ENCODE measurements around the gene C15orf62.

Gene C15orf62

DNA sequence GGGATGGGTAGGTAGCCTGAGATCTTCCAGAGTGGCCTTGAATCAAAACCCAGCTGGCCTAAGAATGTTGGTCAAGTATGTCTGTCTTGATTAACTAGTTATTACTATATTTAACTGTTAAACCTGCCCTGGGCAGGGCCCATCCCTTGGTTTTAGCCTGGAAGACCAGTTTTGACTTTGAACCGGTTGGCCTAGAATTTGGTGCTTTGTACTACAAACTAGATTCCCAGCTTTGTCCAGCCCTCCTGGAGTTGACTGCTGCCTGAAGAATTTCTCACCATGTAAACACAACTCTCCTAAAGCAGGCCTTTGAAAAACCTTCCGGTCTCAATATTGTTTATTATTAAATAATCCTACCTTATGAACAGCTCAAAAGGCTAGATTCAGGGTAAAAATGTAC lies 16.0 kb downstream of the C15orf62 start:
- DNase-seq = no peak

DNA sequence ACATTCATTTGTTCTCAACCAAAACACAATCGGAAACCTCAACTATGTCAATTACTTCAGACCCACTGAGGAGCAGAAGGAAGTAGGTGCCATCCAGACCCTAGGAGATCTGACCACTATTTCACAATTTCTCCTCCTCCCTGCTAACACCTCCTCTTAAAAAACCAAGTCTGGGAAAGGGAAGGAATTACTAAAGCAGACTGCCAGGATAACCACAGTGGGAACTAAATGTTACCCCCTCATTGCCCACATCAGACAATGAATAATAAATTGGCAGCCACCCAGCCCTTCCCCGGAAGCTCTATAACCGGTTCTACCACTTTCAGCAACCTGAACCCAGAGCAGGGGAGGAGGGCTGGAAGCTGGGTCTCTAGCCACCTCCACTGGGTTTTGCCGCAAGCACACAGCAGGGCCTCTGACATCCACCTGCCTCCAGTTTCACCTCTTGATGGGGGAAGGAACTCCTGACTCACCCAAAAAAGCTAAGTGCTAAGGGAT lies 17.6 kb downstream of the C15orf62 start:
- peak; percentile 86 for DNase-seq

DNA sequence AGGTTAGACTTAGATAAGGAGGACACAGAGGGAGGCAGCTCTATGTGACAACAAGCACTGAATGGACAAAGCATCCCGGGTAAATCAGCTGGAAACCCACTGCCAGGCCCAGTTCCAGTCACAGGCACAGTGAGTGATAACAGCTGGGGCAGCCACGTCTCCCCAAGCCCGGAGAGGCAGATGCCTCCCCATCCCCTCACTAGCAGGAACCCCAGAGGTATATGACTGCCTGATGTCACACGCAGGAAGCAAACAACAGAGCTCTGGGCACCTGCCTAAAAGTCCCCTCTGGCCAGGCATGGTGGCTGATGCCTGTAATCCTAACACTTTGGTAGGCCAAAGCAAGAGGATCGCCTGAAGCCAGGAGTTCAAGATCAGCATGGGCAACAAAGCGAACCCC lies 18.2 kb downstream of the C15orf62 start:
- no peak for DNase-seq

DNA sequence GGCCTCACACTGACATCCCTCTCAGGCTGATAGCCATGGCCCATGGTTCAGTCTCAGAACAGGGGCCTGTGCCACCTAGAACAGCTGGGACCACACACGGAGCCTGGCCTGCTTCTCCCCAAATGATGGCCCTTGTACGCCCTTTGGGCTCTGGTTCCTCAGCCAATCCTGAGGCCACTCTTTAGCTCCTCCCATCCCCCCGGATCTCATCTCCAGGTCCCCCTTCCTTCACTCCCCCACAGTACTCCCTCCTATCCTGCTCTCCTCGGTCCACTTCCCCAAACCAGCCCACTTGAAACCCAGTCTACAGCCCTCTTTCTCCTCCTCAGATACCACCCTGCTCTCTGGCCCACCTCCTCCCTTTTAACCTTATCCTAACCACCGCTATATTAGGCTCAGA lies 19.3 kb downstream of the C15orf62 start:
- no peak for DNase-seq

DNA sequence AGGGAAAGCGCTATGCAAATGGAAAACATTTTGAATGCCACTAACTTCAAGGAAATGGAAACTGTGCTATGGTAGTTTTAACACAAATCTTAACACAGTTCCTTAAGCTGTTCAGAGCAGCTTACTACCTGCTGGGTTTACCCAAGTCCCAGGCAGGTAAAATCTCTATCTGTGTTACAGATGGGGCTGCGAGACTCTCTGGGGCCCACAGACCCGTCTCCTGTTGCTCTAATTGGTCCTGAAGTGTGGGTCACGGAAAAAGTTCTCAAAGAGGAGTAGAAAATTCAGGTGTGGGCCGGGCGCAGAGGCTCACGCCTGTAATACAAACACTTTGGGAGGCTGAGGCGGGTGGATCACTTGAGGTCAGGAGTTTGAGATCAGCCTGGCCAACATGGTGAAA lies 20.2 kb downstream of the C15orf62 start:
- no peak for DNase-seq

DNA sequence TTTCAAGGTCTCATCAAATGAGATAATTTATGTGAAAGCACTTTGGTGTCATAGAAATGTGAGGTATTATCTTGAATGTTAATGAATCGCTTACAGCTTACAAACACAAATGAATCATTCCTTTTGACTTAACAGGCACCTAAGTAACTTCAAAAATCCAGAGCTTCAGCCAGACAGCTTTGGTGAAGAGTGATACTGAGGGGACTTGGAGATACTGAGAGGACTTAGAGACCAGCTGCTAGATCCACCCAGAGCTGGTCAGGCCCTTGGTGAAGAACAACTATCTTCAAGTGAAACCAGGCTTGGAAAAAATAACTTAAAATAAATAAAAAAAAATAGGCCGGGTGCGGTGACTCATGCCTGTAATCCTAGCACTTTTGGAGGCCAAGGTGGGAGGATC lies 20.9 kb downstream of the C15orf62 start:
- DNase-seq = peak; percentile 60

DNA sequence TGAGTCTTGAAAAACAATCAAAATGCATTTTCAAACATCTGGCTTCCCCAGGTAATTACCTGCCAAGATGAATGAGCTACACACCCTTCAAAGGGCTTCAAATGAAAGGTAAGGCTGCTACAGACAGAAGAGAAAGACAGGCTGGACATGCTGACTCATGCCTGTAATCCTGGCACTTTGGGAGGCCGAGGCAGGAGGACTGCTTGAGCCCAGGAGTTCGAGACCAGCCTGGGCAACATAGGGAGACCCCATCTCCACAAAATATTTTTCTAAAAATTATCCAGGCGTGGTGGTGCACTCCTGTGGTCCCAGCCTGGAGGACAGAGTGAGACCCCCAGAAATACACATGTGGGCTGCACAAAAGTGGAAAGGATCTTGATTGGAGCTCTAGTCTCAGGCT lies 22.6 kb downstream of the C15orf62 start:
- no peak for DNase-seq

DNA sequence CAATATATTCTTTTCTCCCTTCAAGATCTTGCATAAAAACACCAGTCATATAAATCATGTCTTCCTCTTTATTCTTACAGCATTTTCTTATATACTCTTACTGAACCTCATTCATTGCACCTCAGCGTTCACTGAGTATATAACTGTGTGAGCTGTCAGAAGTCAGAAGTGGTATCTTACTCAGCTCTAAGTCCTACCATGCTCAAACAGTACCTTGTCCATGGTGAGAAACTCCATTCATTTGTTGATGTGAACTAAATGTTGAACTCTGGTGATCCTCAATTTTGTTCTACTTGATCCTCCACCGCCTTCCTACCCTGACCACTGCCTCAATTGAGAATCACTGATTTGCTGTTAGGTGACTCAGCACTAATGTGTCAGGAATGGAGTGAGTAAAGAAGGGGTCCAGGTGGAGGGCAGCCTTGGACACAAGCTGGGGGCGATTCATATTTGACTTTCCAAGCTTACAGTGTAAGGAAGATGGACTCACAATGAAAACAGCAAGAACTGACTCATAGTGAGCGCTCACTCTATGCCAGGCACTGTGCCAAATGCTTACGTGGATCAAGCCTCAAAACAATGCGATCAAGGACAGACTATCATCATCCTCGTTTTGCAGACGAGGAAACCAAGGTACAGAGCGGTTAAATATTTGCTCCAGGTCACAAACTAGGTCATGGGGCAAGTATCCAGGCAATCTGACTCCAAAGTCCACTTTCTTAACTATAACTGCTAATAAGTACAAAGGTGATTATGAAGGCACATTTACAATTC lies 23.6 kb downstream of the C15orf62 start:
- DNase-seq = peak; percentile 88

DNA sequence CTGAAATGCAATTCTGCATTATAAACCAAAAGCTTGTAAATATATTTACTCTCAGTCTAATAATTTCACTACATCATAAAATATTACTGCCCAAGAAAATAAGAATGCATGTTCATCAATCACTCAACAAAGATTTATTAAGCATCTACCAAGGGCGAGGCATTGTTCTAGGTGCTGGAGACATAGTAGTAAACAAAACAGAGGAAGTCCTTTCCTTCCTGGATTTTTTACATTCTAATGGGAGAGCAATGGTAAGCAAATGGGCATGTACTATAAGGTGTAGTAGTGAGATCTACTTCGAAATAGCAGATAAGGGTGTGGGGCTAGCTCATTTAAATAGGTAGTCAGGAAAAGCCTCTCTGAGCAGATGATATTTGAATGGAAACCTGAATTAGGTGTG lies 26.3 kb downstream of the C15orf62 start:
- DNase-seq = no peak

DNA sequence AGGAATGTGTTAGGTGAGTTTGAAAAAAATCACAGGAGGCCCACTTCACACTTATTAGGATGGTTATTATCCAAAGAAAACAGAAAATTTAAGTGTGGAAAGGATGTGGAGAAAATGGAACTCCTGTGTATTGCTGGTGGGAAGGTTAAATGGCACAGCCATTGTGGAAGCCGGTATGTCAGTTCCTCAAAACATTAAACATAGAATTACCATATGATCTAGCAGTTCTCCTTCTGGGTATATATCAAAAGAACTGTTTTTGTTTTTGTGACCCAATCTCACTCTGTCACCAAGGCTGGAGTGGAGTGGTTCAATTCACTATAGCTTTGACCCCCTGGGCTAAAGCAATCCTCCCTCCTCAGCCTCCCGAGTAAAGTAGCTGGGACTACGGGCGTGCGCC lies 26.7 kb downstream of the C15orf62 start:
- no peak for DNase-seq

DNA sequence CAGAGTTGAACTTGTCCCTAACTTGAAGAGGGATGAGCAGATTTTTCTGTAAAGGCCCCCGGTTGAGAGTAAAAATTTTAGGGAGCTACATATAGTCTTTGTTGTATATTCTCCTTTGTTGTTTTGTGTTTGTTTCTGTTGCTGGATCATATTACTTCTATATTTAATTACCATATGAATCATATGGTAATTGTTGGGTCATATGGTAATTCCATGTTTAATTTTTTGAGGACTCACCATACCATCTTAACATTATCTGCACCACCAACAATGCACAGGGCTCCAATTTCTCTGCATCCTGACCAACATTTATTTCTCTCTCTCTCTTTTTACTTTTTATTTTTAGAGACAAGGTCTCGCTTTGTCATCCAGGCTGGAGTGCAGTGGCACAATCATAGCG lies 29.7 kb downstream of the C15orf62 start:
- no peak for DNase-seq

DNA sequence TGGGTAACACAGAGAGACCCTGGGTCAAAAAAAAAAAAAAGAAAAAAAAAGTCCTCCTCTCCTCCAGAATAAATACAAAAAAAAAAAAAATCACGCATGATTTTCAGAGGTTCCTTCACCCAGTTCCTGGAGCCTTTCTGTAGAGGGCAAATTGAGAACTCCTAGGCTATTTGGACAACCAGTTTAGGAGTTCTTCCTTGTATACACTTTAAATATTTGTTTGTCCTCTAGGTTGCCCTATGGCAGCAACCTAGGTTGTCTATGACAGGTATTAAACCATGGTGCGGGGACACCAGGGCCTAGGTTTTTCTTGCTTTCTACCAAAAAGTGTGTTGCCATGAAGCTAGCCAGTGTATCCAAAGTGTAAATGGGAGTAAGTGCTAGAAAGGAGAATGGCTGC lies 33.3 kb downstream of the C15orf62 start:
- no peak for DNase-seq

DNA sequence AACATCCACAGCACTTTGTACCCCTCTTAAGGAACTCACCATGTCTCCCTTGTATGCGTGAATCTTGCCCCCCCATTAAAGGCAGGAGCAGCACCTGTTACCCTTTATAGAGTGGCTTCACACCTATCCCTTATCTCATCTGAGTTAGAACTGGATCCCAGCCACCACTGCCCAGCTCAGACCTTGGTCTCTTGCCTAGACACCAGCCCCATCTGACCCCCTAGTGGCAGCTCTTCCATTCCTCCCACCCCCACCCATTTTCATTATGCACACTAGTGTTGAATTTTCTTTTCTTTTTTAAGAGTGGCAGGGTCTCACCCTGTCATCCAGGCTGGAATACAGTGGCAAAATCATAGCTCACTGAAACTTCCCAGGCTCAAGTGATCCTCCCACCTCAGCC lies 33.9 kb downstream of the C15orf62 start:
- no peak for DNase-seq

DNA sequence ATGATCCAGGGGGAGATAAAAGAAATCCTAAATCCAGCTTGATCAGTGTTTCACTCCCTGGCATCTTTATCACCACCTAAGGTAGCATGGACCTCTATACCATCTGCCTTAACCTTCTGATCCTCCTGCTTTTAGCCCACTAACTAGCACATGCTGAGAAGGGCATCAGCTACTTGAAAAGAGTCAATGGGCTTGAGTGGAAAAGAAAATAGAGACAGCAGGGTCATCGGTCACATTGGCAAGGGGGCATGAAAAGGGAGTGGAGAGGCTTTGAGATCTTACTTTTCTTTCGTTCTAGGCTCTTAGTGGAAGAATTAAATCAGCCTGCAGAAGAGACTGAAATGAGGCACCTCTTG lies 36.9 kb downstream of the C15orf62 start:
- no peak for DNase-seq

DNA sequence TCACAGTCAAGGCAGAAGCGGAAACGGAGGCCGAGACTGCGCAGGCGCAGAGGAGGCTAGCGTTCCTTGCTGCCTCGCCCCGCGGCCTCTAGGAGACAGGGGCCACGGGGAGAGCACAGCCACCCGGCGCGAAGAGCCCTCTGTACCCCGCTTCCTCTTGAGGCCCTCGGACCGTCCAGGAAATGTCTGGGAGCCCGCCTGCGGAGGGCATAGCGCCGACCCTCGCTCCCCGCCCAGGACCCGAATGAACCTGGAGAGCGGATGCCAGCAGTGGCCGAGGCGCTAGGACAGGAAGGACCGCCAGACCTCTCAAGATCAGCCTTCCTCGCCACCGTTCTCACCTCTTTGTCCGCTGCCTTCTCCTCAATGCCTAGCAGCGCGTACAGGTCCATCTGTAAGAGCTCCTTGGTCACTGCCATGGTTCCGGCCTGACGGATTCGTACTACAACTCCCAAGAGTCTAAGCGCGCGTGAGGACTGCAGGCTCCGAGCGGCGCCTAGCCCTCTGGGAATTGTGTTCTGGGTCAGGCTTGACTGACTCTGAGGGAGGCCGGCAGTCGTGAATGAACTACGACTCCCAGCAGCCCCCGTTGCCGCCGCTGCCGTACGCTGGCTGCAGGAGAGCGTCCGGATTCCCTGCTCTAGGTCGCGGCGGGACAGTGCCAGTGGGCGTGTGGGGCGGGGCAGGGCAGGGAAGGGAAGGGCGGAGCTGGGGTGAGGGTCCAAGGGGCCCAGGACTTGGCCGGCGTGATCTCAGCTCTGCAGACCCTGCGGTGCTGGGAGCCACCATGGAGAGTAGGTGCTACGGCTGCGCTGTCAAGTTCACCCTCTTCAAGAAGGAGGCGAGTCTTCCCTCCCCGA lies 37.5 kb downstream of the C15orf62 start, which contains the start of the genes DNAJC17 and ZFYVE19:
Gene DNAJC17, minus strand, starts transcription at position 446 of the 860 bp plus-strand sequence. Its CDS starts 27 bp downstream, at position 419.
Gene ZFYVE19, plus strand, starts transcription at position 62 of the 860 bp plus-strand sequence. Its CDS starts 501 bp downstream, at position 563.
- DNase-seq = peak; percentile 97

DNA sequence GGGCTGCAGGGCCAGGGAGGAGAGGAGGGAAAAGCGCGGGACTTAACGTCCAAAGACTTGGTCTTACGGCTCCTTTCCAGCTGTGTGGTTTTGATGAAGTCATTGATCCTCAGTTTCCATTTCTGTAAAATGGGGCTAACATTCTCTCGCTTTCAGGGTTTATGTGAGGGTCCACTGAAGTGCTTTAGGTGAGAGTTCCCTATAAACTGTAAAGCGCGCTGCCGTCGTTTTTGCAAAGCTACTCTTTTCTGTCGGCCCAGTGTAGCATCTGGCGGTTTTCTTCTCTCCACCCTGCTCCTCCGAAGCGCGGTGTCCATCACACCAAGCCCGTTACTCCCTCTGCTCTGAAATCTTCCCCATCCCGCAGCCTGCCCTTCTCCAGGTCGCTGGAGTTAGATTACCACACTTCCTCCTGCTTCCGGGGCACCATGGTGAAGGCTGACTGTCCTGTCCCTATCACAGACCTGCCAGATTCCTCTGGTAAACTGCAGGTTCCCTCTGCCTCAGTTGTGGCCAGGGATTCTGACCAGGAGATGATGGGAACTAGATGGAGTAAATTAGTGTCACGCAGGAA lies 38.2 kb downstream of the C15orf62 start:
- DNase-seq = no peak

DNA sequence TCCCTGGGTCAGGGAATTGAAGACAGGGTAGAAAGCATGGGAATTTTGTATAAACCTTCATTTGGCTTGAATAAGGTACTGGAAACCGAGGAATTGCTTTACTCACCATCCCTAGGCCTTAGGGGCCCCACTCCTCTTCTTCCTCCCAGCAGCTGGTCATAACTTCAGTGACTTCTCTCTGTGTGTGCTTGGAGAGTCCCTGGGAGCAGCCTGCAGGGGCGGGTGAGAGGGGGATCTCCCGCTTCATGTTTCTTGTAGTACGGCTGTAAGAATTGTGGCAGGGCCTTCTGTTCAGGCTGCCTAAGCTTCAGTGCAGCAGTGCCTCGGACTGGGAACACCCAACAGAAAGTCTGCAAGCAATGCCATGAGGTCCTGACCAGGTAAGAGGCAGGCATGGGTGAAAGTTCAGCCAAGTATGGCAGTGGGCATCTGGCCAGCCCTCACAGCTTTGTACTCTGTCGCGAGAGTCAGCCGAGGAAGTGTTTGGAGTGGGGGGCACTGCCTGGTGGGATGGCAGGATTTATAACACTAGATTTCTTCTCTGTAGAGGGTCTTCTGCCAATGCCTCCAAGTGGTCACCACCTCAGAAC lies 39.2 kb downstream of the C15orf62 start:
- DNase-seq = no peak

DNA sequence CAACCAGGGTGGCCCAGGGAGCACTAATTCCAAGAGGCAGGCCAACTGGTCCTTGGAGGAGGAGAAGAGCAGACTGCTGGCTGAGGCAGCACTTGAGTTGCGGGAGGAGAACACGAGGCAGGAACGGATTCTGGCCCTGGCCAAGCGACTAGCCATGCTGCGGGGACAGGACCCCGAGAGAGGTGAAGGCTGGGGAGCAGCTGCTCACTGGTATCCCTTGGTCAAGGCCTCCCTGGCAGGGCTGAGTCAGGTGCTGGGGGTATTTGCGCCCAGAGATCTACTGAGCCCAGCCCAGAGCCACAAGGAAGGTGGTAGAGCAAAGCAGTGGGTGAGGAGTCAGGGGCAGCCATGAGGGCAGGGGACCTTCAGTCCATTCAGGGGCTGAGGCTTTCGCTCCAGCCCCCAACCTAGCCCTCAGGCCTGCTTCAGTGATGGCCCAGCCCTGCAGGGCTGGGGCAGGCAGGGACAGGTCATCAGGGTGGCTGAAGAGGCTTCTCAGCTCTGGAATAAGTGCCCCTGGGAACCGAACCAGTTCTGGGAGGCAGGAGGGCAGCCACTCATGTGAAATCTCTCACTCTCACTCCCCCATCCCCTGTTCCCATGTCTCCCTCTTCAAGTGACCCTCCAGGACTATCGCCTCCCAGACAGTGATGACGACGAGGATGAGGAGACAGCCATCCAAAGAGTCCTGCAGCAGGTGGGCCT lies 43.1 kb downstream of the C15orf62 start:
- DNase-seq = no peak

DNA sequence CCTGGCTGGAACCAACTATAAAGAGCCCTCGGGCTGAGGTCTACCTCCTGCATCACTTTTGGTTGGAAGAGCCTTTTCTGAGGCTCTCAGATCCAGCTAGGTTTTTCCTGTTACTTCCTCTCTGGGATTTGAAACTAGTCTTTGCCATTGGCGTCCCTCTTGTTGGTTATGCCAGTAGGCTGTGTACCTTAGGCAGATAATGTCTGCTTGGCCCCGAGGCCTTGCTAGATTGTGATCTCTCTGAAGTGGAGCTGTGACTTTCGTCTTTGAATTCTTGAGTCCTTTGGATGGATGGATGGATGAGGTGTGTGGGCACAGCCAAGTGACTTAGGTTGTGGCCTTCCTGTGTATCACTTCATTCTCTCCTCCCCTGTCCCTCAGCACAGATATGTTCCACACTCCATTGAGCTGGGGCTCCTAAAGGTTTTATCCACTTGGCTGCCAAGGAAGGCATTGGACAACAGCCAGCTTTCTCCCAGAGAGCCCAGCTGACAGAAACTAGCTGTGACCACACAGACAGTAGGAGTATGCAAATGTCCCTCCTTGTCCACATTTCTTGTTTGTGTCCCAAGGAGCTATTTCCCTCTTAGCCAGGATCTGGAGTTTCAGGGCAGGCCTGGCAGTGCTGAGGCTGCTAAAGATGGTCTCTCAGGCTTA lies 45.4 kb downstream of the C15orf62 start:
- peak; percentile 61 for DNase-seq

DNA sequence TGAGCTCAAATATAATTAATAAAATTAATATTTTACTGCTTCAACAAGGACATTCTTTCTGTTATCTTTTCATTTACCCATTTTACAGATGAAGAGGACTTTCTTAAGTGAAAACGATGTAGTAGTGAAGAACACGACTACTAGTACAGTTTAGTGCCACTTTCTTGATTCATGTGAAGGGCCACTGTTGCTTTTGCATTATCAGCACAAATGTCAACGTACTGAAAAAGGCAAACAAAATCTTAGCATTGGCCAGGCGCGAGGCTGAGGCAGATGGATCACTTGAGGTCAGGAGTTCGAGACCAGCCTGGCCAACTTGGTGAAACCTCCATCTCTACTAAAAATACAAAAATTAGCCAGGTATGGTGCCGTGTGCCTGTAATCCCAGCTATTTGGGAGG lies 49.3 kb downstream of the C15orf62 start:
- DNase-seq = no peak

DNA sequence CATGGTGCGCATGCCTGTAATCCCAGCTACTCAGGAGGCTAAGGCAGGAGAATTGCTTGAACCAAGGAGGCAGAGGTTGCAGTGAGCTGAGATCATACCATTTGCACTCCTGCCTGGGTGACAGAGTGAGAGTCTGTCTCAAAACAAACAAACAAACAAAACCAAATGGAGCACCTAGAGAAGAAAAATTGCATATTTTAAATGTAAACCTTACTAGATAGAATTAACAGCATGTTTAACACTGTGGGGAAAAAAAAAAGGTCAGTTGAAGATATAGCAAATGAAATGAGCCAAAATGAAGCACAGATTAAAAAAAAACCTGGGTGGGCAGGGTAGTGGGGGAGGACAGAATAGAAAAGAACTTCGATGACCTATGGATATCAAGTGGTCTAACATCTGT lies 51.4 kb downstream of the C15orf62 start:
- no peak for DNase-seq
